K562 (cell line): ENCODE results near the gene DIS3L. TPM values are rescaled to one million over a fixed set of nuclear protein-coding genes. Genes with fewer than 3 reads are reported as not detected.
A peak's percentile ranks its signal among the peaks of the same experiment; 100 is the strongest.

Experiments used
- ATAC-seq: fragments of 200-7000 bp; cut with Tn5 transposase; 3 replicates; pipeline ENCODE4 v1.9.1; 2020; ENCODE audit warnings: moderate library complexity
- BruUV-seq: library from RNA; stranded (reverse); fragments of 400-500 nt; replicated peaks from 2 replicates; lab custom pipeline; 2021; lab: Mats Ljungman, UMichigan
- CTCF ChIA-PET: fragments of 300-600 bp; formaldehyde crosslinking; extraction: SDS; loops from one replicate; lab custom pipeline; 2021; ENCODE audit warnings: low intra/inter-chr PET ratio; lab: Yijun Ruan, JAX
- POLR2A ChIA-PET: fragments of 300-600, 350-650 bp; sonication (Branson Sonifier 250); formaldehyde crosslinking; extraction: SDS; loops from one replicate; lab custom pipeline; 2021; ENCODE audit warnings: antibody characterized with exemption, inconsistent platforms; lab: Yijun Ruan, JAX
- DNase-seq, 4 experiments: peaks; one replicate each; pipeline versions ENCODE4 v3.0.0 to v3.0.0-alpha.2; 2011 to 2018; ENCODE audit warnings: low spot score in 3 of 4, mixed read lengths in 3 of 4; ENCODE audit errors: extremely low read depth in 1 of 4
- FAIRE-seq: peaks from 2 replicates; lab custom pipeline; 2011; peaks lifted over from hg19 to GRCh38; lab: Jason Lieb, UNC
- H2AFZ ChIP-seq: 2 replicates; pipeline ENCODE4 v1.6.0; 2011; ENCODE audit warnings: low read depth, low read length, control low read depth, inconsistent platforms
- H3K27ac ChIP-seq: fragments of 200-600 bp; 3 replicates; pipeline ENCODE4 v1.8.0; 2011; ENCODE audit warnings: low read depth, mild to moderate bottlenecking, control low read depth, inconsistent platforms, low read length, moderate library complexity, mixed read lengths; ENCODE audit errors: extremely low read depth
- H3K27me3 ChIP-seq, 2 experiments: fragments of 300-600 bp in 1 of 2; 2 replicates in 1 of 2; 3 replicates in 1 of 2; pipeline versions ENCODE4 v1.6.0 to v1.8.0; 2011; ENCODE audit warnings: inconsistent platforms in 2 of 2, low read length in 2 of 2, mild to moderate bottlenecking in 1 of 2, mixed read lengths in 1 of 2, moderate library complexity in 1 of 2; ENCODE audit not compliant: control insufficient read depth in 2 of 2, insufficient read depth in 2 of 2
- H3K36me3 ChIP-seq: fragments of 300-600 bp; 3 replicates; pipeline ENCODE4 v1.8.0; 2011; ENCODE audit warnings: mild to moderate bottlenecking, low read length, inconsistent platforms; ENCODE audit not compliant: control insufficient read depth, insufficient read depth
- H3K4me1 ChIP-seq, 2 experiments: fragments of 200-600 bp in 1 of 2; replicated peaks in 1 of 2; 2 replicates in 1 of 2; 3 replicates in 1 of 2; pipeline versions ENCODE4 v1.5.1 to v1.8.0; 2011; ENCODE audit warnings: inconsistent platforms in 2 of 2, low read length in 2 of 2, mild to moderate bottlenecking in 1 of 2, mixed read lengths in 1 of 2, moderate library complexity in 1 of 2; ENCODE audit not compliant: control insufficient read depth in 2 of 2, insufficient read depth in 2 of 2
- H3K4me2 ChIP-seq: 2 replicates; pipeline ENCODE4 v1.6.1; 2011; ENCODE audit warnings: low read length, control low read depth, inconsistent platforms, mixed read lengths; ENCODE audit not compliant: insufficient read depth
- H3K4me3 ChIP-seq: fragments of 200-600 bp; sonication (generic), shearing (Covaris generic); 2 replicates; pipeline ENCODE4 v1.5.1; 2016; ENCODE audit warnings: control low read depth, inconsistent platforms
- H3K79me2 ChIP-seq: fragments of 200-600 bp; 3 replicates; pipeline ENCODE4 v1.8.0; 2011; ENCODE audit warnings: low read length, inconsistent platforms; ENCODE audit not compliant: control insufficient read depth, insufficient read depth
- H3K9ac ChIP-seq, 2 experiments: 2 replicates each; pipeline versions ENCODE4 v1.6.0 to v1.6.1; 2011; ENCODE audit warnings: low read depth in 2 of 2, low read length in 2 of 2, control low read depth in 1 of 2, inconsistent platforms in 1 of 2, mild to moderate bottlenecking in 1 of 2, mixed read lengths in 1 of 2; ENCODE audit not compliant: insufficient read depth in 1 of 2
- H3K9me1 ChIP-seq: one replicate; pipeline ENCODE4 v1.6.0; 2011; ENCODE audit warnings: inconsistent platforms, mild to moderate bottlenecking, low read length, moderate library complexity; ENCODE audit not compliant: control insufficient read depth, insufficient read depth
- H3K9me3 ChIP-seq: replicated peaks from 2 replicates; pipeline ENCODE4 v1.5.1; 2011; ENCODE audit warnings: low read depth, low read length, inconsistent platforms; ENCODE audit not compliant: control insufficient read depth, insufficient read depth
- H4K20me1 ChIP-seq: replicated peaks from 2 replicates; pipeline ENCODE4 v1.6.1; 2011; ENCODE audit warnings: low read length, inconsistent platforms, mixed read lengths; ENCODE audit not compliant: control insufficient read depth, insufficient read depth
- KLF16 ChIP-seq: IDR thresholded peaks from 2 replicates; pipeline ENCODE4 v1.6.1; 2016; ENCODE audit warnings: antibody characterized with exemption
- WGBS: fragments of 100-300 bp; shearing (Covaris generic); methylation state at CpG from one replicate; pipeline ENCODE4 v1.1.6; 2016; ENCODE audit warnings: low coverage, mixed read lengths; ENCODE audit not compliant: insufficient coverage; ENCODE audit errors: missing lambda C conversion rate; 5-methylcytosine and 5-hydroxymethylcytosine counted together
- in situ Hi-C: fragments of 300-500 bp; cut with MboI; formaldehyde crosslinking; loops from 4 replicates; pipeline ENCODE4 v1.15.0; 2018; ENCODE audit warnings: inconsistent platforms, mixed read lengths
- intact Hi-C: fragments of 100-400 bp; cut with micrococcal nuclease; formaldehyde crosslinking; loops from 2 replicates; pipeline ENCODE4 v1.14.2; 2022
- polyA plus RNA-seq, 8 experiments: library from polyadenylated mRNA; depleted of rRNA in 4 of 8; stranded (reverse) in 5 of 8; unstranded in 3 of 8; fragments of >200 nt; fragmentation: Nextera tagmentation in 2 of 8; fragmentation: Illumina TruSeq in 1 of 8; extraction: Ambion mirVana in 2 of 8; extraction: Trizol in 1 of 8; gene quantifications; 2 replicates each; pipeline versions ENCODE4 v1.2.1 to v1.2.3, GENCODE V29; 2011 to 2014; ENCODE audit warnings: inconsistent platforms in 1 of 8, missing spikeins in 1 of 8
- total RNA-seq, 7 experiments: library from RNA; depleted of rRNA in 6 of 7; stranded (reverse); fragments of >200 nt in 6 of 7; fragmentation: Illumina TruSeq in 2 of 7; extraction: Trizol in 2 of 7; gene quantifications; 2 replicates each; pipeline versions ENCODE4 v1.2.1 to v1.2.3, GENCODE V29; 2011 to 2021; ENCODE audit warnings: low replicate concordance in 1 of 7
- TF ChIP-seq, protein P1 (sequence below), 2 experiments: fragments of 450-650 bp; IDR thresholded peaks; 2 replicates each; pipeline ENCODE4 v1.6.1; 2018; ENCODE audit warnings: mild to moderate bottlenecking in 2 of 2, low read depth in 1 of 2; ENCODE audit not compliant: partially characterized antibody in 2 of 2

DIS3L gene
- total and polyA plus RNA-seq, 9 of the 15 experiments (the other 6 are each of a cell fraction or from before 2014, with no cell fraction given), result 5.9 to 34.6 (median 16.9) TPM

- no peak overlapping the region for H3K4me2 ChIP-seq
- ATAC-seq, result no peak
- no peak overlapping the region for H3K9ac ChIP-seq
- 79% methylated on average over 4 of the region's 4 CpGs for WGBS
- no peaks in the 10 kb centered on the region for H3K27me3 ChIP-seq
- H3K36me3 ChIP-seq, result no peaks in the 10 kb centered on the region
- H4K20me1 ChIP-seq, result no peaks in the 10 kb centered on the region
- H3K79me2 ChIP-seq, result no peaks in the 10 kb centered on the region
- ChIA-PET CTCF (no interaction called here), POLR2A (interaction anchor here (1.1 kb wide), 1 partner anchor 14 kb away, joined by 3 read pairs; no protein-coding TSS in a partner anchor)
- no peaks in the 10 kb centered on the region for H3K9me1 ChIP-seq
- no peak overlapping the region for H2AFZ ChIP-seq
- no peak overlapping the region for H3K27ac ChIP-seq
- DNase-seq, result no peak
- TF ChIP-seq, protein P1, sequence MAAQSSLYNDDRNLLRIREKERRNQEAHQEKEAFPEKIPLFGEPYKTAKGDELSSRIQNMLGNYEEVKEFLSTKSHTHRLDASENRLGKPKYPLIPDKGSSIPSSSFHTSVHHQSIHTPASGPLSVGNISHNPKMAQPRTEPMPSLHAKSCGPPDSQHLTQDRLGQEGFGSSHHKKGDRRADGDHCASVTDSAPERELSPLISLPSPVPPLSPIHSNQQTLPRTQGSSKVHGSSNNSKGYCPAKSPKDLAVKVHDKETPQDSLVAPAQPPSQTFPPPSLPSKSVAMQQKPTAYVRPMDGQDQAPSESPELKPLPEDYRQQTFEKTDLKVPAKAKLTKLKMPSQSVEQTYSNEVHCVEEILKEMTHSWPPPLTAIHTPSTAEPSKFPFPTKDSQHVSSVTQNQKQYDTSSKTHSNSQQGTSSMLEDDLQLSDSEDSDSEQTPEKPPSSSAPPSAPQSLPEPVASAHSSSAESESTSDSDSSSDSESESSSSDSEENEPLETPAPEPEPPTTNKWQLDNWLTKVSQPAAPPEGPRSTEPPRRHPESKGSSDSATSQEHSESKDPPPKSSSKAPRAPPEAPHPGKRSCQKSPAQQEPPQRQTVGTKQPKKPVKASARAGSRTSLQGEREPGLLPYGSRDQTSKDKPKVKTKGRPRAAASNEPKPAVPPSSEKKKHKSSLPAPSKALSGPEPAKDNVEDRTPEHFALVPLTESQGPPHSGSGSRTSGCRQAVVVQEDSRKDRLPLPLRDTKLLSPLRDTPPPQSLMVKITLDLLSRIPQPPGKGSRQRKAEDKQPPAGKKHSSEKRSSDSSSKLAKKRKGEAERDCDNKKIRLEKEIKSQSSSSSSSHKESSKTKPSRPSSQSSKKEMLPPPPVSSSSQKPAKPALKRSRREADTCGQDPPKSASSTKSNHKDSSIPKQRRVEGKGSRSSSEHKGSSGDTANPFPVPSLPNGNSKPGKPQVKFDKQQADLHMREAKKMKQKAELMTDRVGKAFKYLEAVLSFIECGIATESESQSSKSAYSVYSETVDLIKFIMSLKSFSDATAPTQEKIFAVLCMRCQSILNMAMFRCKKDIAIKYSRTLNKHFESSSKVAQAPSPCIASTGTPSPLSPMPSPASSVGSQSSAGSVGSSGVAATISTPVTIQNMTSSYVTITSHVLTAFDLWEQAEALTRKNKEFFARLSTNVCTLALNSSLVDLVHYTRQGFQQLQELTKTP (IDR thresholded peaks at IDR 0.05; ENCODE audit: low read depth in 1 of 2, partially characterized antibody in 2 of 2), result peak in 1 of 2 experiments; percentile 99
- TF ChIP-seq KLF16, result no peak
- no peaks in the 10 kb centered on the region; the same call in 1 of the 2 replicates for H3K9me3 ChIP-seq
- H3K4me1 ChIP-seq, result peaks cover 0 to 11% of the 10 kb centered on the region in 2 experiments; a peak in 3 of 5 replicates
- no TSS peak for BruUV-seq
- H3K4me3 ChIP-seq, result no peak overlapping the region
- in situ Hi-C loops (no loop called here), intact Hi-C loops (no loop called here)
- no peak for FAIRE-seq
These were observed 80.8 kb downstream of the DIS3L start for GRCh38 chr15:66374179-66374578.
